Body of pancreas (tissue), 4 donors: ENCODE results near the gene RET. TPM values are rescaled to one million over a fixed set of nuclear protein-coding genes. Genes with fewer than 3 reads are reported as not detected.

Experiments used
- ATAC-seq: fragments of 150-250 bp; one replicate; pipeline ENCODE4 v1.9.1; 2016
- DNase-seq, 4 donors: peaks; one replicate each; pipeline ENCODE4 v3.0.0-alpha.2; 2019
- H3K27ac ChIP-seq, 4 donors: fragments of 200-600 bp; sonication (generic); 1 replicate in 3 of 4; 2 replicates in 1 of 4; pipeline versions ENCODE4 v1.5.1 to v1.6.1; 2016 to 2019; ENCODE audit warnings: mild to moderate bottlenecking in 1 of 4, mixed read lengths in 1 of 4, moderate library complexity in 1 of 4
- H3K27me3 ChIP-seq, 2 donors: fragments of 200-600 bp; sonication (generic); one replicate each; pipeline ENCODE4 v1.6.0; 2016; ENCODE audit warnings: mild to moderate bottlenecking in 1 of 2
- H3K36me3 ChIP-seq, 2 donors: fragments of 200-600 bp; sonication (generic); replicated peaks in 1 of 2; 2 replicates each; pipeline ENCODE4 v1.5.1; 2016; ENCODE audit warnings: low read depth in 2 of 2; ENCODE audit not compliant: insufficient read depth in 1 of 2
- H3K4me1 ChIP-seq: fragments of 200-600 bp; sonication (generic); one replicate; pipeline ENCODE4 v1.6.0; 2016
- H3K4me3 ChIP-seq, 2 donors: fragments of 200-600 bp; sonication (generic); 1 replicate in 1 of 2; 2 replicates in 1 of 2; pipeline ENCODE4 v1.5.1; 2016 to 2019
- H3K9me3 ChIP-seq, 3 donors: fragments of 200-600 bp; sonication (generic); 1 replicate in 2 of 3; 2 replicates in 1 of 3; pipeline ENCODE4 v1.5.1; 2016
- POLR2A ChIP-seq, 3 donors: fragments of 450-650 bp; IDR thresholded peaks; one replicate each; pipeline ENCODE4 v1.6.1; 2016; ENCODE audit warnings: antibody characterized with exemption in 3 of 3, mild to moderate bottlenecking in 2 of 3
- WGBS, 2 donors: methylation state at CpG; one replicate each; pipeline ENCODE4 v1.1.5; 2017; 5-methylcytosine and 5-hydroxymethylcytosine counted together
- intact Hi-C: fragments of 100-400 bp; cut with DNase I; formaldehyde crosslinking; loops from one replicate; pipeline ENCODE4 v1.15.1; 2023
- total RNA-seq, 2 donors: library from RNA; depleted of rRNA; stranded (reverse); fragments of >200 nt; gene quantifications; one replicate each; pipeline ENCODE4 v1.1.0, GENCODE V29; 2016
- TF ChIP-seq, protein P1 (sequence below), 7 experiments: fragments of 450-650 bp in 4 of 7; fragments of 200-600 bp in 3 of 7; sonication (generic) in 3 of 7; IDR thresholded peaks; one replicate each; pipeline ENCODE4 v1.5.1; 2016 to 2019; ENCODE audit warnings: antibody characterized with exemption in 7 of 7

The RET gene
- total RNA-seq, 2 donors from 2014 or later = 0.78 to 1.6 TPM

DNA sequence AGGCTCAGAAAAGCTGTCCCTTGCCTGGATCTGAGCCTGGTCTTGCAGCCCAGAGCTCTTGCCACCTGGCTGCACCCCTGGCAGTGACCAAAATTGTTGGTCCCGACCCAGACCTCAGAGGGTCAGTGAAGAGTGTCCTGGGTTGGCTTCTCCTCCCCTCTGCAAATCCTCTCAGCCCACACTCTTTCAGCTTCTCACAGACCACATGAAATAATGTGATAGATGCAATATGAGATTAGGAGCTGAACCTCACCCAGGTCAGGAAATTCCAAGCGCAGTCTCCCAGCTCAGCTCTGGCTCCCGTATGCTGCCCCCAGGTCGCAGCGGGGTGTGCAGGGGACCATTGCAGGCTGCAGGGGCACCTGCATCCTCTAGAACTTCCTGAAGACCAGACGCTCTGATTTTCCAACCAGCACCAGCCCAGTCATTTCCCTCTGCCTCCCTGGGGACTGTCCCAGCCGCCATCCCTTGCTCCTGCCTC lies 19.6 kb upstream of the RET start:
- intact Hi-C loops = no loop called here
- Histone ChIP-seq H3K36me3 (no peaks in the 10 kb centered on the region), H3K27ac (no peak overlapping the region), H3K27me3 (no peaks in the 10 kb centered on the region), H3K4me3 (no peak overlapping the region), H3K4me1 (no peaks in the 10 kb centered on the region), H3K9me3 (no peaks in the 10 kb centered on the region)
- ATAC-seq (no peak), DNase-seq (no peak)
- no peak for TF ChIP-seq POLR2A (IDR thresholded peaks at IDR 0.05)
- TF ChIP-seq, protein P1, sequence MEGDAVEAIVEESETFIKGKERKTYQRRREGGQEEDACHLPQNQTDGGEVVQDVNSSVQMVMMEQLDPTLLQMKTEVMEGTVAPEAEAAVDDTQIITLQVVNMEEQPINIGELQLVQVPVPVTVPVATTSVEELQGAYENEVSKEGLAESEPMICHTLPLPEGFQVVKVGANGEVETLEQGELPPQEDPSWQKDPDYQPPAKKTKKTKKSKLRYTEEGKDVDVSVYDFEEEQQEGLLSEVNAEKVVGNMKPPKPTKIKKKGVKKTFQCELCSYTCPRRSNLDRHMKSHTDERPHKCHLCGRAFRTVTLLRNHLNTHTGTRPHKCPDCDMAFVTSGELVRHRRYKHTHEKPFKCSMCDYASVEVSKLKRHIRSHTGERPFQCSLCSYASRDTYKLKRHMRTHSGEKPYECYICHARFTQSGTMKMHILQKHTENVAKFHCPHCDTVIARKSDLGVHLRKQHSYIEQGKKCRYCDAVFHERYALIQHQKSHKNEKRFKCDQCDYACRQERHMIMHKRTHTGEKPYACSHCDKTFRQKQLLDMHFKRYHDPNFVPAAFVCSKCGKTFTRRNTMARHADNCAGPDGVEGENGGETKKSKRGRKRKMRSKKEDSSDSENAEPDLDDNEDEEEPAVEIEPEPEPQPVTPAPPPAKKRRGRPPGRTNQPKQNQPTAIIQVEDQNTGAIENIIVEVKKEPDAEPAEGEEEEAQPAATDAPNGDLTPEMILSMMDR (IDR thresholded peaks at IDR 0.05) = no peak
- WGBS, 2 donors = 61 to 72% methylated on average over 7 of the region's 7 CpGs

- no peaks in the 10 kb centered on the region for H3K27me3 ChIP-seq
- no peak overlapping the region for H3K4me3 ChIP-seq
- ATAC-seq = no peak
- H3K4me1 ChIP-seq = no peaks in the 10 kb centered on the region
- H3K9me3 ChIP-seq = no peaks in the 10 kb centered on the region
- 70 to 74% methylated on average over 9 of the region's 9 CpGs for WGBS, 2 donors
- H3K36me3 ChIP-seq = no peaks in the 10 kb centered on the region
- DNase-seq = peak in 1 of 4 donors; percentile 4
- intact Hi-C loops = no loop called here
- TF ChIP-seq POLR2A (IDR thresholded peaks at IDR 0.05) = no peak
- TF ChIP-seq, protein P1 (IDR thresholded peaks at IDR 0.05) = no peak
- no peak overlapping the region for H3K27ac ChIP-seq
These were observed 19.0 kb upstream of the RET start for GRCh38 chr10:43057831-43058340.

- 77 to 80% methylated on average over 3 to 13 of the region's 13 CpGs for WGBS, 2 donors
- Histone ChIP-seq H3K9me3 (no peaks in the 10 kb centered on the region), H3K4me3 (no peak overlapping the region), H3K27me3 (no peaks in the 10 kb centered on the region), H3K36me3 (no peaks in the 10 kb centered on the region), H3K27ac (no peak overlapping the region), H3K4me1 (no peaks in the 10 kb centered on the region)
- intact Hi-C loops = no loop called here
- DNase-seq (peak in 1 of 4 donors; percentile 4), ATAC-seq (no peak)
- TF ChIP-seq, protein P1 (IDR thresholded peaks at IDR 0.05) = no peak
- no peak for TF ChIP-seq POLR2A (IDR thresholded peaks at IDR 0.05)
These were observed 18.0 kb upstream of the RET start for GRCh38 chr10:43058716-43059335.

- H3K27ac ChIP-seq = no peak overlapping the region
- 48 to 67% methylated on average over 4 to 6 of the region's 6 CpGs for WGBS, 2 donors
- no peak for TF ChIP-seq POLR2A (IDR thresholded peaks at IDR 0.05)
- TF ChIP-seq, protein P1 (IDR thresholded peaks at IDR 0.05) = no peak
- DNase-seq = no peak
- no peaks in the 10 kb centered on the region for H3K4me1 ChIP-seq
- no peaks in the 10 kb centered on the region for H3K27me3 ChIP-seq
- intact Hi-C loops = no loop called here
- no peak overlapping the region for H3K4me3 ChIP-seq
- no peaks in the 10 kb centered on the region for H3K36me3 ChIP-seq
- no peaks in the 10 kb centered on the region for H3K9me3 ChIP-seq
- no peak for ATAC-seq
These were observed 17.5 kb upstream of the RET start for GRCh38 chr10:43059336-43059720.

DNA sequence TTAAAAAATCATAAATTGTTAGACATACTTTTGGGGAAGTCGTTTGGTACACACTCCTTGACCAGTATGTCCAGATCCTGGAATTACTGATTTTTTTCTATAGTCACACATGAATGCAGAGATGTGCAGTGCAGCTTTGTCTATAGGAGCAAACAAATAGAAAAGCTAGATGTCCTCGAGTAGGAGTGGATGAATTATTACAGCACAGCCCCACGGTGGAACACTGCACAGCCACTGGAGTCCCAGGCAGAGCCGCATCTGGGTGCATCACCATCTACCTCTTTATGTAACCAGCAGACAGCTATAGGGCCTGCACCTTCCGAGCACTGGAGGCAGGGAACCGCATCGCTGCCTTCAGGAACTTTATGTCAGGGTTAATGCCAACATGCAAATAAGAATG lies 17.0 kb upstream of the RET start:
- Histone ChIP-seq H3K9me3 (no peaks in the 10 kb centered on the region), H3K4me1 (no peaks in the 10 kb centered on the region), H3K4me3 (no peak overlapping the region), H3K27me3 (no peaks in the 10 kb centered on the region), H3K36me3 (no peaks in the 10 kb centered on the region), H3K27ac (no peak overlapping the region)
- TF ChIP-seq POLR2A (IDR thresholded peaks at IDR 0.05) = no peak
- TF ChIP-seq, protein P1 (IDR thresholded peaks at IDR 0.05) = no peak
- ATAC-seq (no peak), DNase-seq (no peak)
- WGBS, 2 donors = 57 to 58% methylated on average over 7 of the region's 7 CpGs
- intact Hi-C loops = no loop called here
